Midbrain (tissue), 1 donor: Measurements from ENCODE around the gene IRF9.

Experiments
- DNase-seq: peaks from one replicate; lab custom pipeline; 2025; lab: John Stamatoyannopoulos, UW

Gene IRF9

DNA sequence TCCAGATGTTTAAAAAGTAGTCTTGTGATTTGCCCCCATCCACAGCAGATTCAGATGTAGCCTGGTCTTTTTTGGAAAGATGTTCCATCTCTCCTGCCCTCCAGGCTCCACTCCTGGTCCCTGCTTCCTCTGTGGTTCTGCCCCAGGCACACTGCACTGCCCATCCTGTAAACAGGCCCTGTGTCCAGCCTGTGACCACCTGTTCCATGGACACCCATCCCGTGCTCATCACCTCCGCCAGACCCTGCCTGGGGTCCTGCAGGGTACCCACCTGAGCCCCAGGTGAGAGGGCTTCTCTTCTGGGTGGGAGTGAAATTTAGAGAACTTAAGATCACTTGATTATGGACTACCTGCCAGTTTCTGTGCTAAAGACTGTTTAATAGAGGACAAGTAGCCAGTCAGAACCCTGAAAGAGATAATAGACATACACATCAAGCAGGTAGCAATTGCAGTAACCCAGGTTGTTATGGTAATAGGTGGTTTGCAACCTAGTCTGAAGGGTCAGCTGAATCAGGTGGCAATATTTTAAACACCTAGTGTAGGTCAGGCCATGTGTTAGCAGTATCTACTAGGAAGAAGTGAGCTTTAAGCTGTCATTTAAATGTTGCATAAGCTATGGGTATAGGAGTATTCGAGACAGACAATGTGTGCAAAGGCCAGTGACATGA, 11.6 kb upstream of the IRF9 start:
- no peak for DNase-seq

DNA sequence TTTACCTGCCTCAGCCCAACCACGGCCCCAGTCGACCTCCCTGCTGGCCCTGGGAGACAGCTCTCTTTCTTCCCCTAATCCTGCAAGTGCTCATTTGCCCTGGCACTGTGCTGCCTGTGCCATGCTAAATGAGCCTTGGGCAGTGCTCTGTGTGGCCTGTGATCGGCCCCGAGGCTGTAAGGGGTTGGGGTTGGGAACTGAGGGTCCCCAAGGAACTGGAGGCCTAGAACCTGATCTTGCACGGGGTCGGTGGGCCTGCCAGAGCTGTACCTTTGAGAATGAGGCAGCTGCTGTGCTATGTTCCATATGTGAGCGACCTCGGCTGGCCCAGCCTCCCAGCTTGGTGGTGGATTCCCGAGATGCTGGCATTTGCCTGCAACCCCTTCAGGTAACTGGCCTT, 11.0 kb upstream of the IRF9 start:
- DNase-seq, result no peak

DNA sequence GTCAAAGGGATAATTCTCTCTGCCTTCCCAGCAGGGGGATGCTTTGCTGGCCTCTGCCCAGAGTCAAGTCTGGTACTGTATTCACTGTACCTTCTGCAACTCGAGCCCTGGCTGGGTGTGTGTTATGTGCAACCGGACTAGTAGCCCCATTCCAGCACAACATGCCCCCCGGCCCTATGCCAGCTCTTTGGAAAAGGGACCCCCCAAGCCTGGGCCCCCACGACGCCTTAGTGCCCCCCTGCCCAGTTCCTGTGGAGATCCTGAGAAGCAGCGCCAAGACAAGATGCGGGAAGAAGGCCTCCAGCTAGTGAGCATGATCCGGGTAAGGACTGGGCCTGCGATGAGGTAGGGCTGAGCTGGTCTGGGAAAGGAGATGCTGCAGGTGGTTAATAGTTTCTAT, 10.5 kb upstream of the IRF9 start:
- no peak for DNase-seq

DNA sequence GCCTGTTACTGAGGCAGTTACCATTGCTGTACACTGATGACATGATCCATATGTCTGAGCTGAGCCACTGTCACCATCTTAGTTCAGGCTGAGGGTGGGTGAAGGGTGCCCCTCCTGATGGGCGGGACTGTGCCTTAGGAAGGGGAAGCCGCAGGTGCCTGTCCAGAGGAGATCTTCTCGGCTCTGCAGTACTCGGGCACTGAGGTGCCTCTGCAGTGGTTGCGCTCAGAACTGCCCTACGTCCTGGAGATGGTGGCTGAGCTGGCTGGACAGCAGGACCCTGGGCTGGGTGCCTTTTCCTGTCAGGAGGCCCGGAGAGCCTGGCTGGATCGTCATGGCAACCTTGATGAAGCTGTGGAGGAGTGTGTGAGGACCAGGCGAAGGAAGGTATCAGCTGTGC, 10.1 kb upstream of the IRF9 start:
- no peak for DNase-seq

DNA sequence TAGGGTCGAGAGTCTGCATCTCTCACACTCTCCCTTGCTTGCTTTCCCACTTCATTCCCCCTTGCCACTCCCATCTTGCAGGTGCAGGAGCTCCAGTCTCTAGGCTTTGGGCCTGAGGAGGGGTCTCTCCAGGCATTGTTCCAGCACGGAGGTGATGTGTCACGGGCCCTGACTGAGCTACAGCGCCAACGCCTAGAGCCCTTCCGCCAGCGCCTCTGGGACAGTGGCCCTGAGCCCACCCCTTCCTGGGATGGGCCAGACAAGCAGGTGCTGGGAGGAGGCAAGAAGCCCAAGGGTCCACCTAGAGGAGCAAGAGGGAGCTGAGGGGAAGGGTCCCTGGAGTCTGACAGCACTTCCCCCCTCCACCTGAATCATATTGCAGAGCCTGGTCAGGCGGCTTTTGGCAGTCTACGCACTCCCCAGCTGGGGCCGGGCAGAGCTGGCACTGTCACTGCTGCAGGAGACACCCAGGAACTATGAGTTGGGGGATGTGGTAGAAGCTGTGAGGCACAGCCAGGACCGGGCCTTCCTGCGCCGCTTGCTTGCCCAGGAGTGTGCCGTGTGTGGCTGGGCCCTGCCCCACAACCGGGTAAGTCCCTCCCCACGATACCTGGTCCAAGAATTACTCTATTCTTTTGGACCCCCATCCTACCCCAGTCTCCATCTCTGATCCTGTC, 9.5 kb upstream of the IRF9 start:
- DNase-seq, result no peak

DNA sequence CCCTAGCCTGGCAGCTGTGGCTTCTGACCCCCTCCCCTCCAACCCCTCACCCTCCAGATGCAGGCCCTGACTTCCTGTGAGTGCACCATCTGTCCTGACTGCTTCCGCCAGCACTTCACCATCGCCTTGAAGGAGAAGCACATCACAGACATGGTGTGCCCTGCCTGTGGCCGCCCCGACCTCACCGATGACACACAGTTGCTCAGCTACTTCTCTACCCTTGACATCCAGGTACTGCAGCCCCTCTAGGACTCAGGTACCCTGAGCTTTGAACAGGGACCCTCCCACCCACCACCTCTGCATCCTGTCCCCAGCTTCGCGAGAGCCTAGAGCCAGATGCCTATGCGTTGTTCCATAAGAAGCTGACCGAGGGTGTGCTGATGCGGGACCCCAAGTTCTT, 6.0 kb upstream of the IRF9 start:
- DNase-seq, result no peak

DNA sequence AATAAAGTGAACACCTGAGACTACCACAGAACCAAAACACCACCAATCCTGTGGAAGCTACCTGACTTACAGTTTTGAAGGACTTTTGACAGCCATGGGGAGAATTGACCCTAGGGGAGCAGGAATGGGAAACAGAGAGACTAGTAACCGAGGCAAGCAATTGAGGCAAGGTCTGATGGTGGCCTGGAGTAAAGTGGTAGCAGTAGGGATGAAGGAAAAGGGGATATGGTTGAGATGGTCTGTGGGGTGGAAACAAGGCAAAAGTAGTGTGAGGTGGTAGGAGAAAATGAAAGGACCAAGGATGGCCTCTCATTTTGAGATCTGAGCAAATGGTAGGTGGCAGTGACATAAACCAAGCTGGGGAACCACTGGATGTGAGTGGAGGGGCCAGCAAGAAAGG, 4.2 kb upstream of the IRF9 start:
- no peak for DNase-seq

DNA sequence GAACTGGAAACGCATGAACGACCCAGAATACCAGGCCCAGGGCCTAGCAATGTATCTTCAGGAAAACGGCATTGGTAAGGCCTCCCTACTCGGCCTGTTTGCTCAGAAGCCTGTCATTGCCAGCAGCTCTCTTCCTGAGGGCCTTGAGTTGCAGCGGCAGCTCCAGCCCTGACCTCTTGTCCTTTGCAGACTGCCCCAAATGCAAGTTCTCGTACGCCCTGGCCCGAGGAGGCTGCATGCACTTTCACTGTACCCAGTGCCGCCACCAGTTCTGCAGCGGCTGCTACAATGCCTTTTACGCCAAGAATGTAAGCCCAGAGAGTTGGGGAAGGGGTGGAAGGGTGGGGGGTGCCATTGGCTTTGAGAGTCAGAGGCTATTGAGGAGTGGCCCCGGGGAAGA, 3.7 kb upstream of the IRF9 start:
- no peak for DNase-seq

DNA sequence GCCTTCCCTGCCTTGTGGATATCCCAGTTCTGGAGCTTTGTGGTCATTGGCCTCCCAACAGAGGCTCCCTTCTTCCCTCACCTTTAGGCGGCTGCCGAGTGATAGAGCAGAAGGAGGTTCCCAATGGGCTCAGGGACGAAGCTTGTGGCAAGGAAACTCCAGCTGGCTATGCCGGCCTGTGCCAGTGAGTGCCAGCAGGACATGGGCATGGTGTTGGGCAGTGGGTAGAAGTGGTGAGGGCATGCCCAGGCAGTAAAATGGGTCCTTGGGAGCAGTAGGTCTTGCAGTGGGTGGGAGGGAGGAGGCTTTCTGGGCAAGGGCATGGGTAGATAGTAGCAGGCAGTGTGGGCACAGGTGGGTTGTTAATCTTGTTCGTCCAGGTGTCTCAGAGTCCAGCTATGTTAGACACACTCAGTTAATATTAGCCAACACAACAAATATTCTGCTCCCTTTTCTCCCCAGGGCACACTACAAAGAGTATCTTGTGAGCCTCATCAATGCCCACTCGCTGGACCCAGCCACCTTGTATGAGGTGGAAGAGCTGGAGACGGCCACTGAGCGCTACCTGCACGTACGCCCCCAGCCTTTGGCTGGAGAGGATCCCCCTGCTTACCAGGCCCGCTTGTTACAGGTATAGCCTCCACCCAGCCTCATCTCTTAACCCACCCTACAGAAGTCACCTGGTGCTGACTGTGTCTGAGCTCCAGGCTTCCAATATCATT, 1.1 kb upstream of the IRF9 start:
- DNase-seq, result no peak

DNA sequence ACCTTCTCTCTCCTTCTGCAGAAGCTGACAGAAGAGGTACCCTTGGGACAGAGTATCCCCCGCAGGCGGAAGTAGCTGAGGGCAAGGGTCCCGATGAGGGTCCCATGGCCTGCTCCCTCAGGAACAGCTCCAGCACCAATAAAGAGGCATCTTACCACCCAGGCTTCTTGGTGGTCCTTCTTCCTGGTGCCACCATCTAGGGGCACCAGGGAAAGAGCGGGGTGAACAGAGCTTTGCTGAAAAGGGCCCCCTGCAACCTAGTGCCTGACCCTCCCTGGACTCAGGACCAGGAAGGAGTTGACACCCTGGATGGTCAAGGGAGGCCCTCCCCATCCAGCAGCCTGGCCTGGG, 591 bp upstream of the IRF9 start:
- DNase-seq, result no peak

DNA sequence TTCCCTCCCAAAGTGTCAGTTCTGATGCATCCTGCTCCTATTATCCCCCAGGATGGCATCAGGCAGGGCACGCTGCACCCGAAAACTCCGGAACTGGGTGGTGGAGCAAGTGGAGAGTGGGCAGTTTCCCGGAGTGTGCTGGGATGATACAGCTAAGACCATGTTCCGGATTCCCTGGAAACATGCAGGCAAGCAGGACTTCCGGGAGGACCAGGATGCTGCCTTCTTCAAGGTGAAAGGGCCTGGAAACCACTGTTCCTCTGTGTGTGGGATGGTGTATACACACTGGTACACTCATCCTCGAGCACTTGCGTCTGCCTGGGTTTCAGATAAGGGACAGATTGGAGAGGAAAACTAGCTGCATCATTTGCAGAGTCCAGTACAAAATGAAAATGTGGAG, 1.0 kb downstream of the IRF9 start:
- peak; percentile 37 for DNase-seq

DNA sequence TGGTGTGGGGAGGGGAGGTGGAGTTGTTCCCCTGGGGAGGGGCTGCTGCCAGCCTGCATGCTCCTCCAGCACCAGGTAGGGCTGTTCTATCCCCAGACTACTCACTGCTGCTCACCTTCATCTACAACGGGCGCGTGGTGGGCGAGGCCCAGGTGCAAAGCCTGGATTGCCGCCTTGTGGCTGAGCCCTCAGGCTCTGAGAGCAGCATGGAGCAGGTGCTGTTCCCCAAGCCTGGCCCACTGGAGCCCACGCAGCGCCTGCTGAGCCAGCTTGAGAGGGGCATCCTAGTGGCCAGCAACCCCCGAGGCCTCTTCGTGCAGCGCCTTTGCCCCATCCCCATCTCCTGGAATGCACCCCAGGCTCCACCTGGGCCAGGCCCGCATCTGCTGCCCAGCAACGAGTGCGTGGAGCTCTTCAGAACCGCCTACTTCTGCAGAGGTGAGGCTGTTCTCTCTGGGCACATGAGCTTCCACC, 3.5 kb downstream of the IRF9 start:
- DNase-seq, result no peak

DNA sequence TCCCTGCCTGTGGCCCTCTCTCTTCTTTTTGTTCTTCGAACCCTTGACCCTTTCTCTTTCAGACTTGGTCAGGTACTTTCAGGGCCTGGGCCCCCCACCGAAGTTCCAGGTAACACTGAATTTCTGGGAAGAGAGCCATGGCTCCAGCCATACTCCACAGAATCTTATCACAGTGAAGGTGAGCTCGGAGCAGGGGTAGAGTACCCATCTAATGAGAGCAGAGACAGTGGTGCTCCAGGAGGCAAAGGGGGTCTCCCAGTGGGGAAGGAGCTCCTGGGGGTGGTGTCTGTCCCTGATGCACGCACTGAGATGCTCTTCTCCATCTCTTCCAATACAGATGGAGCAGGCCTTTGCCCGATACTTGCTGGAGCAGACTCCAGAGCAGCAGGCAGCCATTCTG, 4.7 kb downstream of the IRF9 start:
- DNase-seq, result no peak

DNA sequence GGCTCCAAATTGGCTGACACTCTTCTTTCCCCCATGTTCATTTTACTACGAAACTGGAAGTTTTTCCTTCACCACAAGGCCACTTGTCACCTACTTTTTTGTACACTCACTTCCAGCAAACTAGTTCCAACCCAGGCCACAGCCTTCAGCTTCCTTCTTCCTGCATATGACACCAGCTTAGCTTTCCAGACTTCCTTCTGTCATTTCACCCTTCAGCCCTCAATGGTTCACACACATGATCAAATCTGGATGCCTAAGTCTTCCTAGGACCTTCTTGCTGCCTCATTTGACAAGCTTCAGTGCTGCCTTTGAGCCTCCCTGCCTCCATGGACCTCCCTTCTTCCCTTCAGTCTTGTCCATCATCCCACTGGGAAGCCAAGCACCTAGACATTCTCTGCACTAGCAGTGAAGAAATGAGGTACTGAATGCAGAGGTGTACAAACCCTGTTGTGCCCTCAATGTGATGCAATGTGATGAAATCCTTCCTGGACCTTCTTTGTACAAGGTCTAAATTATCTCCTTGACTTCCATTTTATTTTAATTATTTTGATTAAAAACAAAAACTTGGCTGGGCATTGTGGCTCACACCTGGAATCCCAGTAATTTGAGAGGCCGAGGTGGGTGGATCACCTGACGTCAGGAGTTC, 6.5 kb downstream of the IRF9 start:
- no peak for DNase-seq

DNA sequence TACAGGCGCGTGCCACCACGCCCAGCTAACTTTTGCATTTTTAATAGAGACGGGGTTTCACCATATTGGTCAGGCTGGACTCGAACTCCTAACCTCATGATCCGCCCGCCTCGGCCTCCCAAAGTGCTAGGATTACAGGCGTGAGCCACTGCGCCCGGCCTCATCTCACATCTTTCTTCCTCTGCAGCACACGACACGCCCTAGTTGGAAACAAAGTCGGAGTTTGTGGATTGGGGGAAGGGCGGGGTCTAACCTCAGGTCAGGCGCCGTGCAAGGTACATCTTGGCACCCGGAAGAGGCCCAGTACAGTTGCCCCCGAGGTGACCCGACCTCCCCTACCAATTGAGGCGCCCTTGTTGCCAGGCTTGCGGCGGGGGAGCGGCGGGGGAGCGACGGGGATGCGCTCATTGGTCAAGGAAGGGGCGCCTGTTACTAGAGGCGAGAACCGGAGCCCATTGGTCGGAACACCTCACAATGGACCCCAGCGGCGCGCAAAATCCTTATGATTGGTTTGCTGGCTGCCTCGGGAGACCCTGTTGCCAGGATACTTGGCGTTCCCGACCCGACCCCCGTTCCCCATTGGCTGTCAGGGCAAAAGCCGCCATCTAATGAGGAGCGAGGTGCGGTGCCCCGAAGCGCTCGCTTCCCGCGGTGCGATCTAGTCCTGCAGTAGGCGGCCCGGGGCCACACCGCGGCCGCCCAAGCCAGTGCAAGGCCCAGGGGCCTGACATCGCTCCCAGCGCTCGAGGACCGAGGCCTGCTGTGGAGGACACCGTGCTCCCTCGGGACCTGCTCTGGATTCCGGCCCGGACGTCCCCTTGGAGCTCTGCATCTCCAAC, 10.6 kb downstream of the IRF9 start, which contains the start of gene REC8:
Gene REC8 (plus strand): TSS at position 659 of the 839 bp plus-strand sequence. CDS start 473 bp downstream, outside the sequence.
- peak; percentile 92 for DNase-seq

DNA sequence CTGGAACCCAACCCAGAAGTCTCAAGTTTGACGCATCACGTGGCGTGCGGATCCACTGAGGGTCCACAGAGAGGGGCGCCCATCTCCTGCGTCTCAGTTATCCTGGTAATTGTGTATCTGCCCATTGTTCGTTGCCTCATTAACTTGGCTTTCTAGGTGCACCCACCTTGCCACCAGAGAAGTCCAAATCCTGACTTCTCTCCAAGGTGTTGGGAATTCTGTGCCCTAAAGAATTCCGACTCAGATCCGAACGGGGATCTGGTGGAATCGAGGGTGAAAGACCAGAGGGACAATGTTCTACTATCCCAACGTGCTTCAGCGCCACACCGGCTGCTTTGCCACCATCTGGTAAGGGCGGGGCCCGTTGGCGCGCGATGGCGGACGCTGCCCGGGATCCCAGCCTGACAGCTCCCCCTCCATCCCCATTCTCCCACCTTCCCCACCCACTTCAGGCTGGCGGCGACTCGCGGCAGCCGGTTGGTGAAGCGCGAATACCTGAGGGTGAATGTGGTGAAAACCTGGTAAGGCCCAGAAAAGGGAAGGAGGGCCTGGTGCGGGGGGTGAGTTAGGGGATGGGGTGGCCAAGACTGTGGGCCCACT, 11.3 kb downstream of the IRF9 start:
- DNase-seq, result no peak

DNA sequence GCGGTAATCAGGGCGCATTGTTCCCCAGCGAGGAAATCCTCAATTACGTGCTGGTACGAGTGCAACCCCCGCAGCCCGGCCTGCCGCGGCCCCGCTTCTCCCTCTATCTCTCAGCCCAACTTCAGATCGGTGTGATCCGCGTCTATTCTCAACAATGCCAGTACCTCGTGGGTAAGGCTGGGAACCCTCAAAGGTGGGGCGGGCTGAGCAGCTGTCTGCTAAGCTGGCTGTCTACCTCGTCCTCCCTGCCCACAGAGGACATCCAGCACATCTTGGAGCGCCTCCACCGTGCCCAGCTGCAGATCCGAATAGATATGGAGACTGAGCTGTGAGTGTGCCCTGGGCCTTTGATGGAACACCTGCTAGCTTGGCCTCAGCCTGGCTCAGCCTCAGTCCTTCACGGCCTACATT, 11.8 kb downstream of the IRF9 start:
- no peak for DNase-seq

DNA sequence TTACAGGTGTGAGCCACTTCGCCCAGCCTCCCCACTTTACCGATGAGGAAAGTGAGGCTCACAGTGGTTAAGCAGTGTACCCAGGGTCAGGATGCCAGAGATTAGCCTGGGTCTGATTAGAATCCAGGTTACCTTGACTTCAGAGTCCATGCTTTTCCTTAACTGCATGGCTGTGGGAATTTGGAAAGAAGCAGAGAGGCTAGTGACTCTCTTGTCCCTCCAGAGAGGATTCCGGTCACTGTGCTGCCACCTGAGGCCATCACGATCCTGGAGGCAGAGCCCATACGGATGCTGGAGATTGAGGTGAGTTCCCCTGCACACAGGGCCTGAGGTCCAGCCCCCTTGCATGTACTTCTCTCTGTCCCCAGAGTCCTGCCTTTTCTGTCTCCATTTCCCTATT, 15.5 kb downstream of the IRF9 start:
- DNase-seq, result no peak

DNA sequence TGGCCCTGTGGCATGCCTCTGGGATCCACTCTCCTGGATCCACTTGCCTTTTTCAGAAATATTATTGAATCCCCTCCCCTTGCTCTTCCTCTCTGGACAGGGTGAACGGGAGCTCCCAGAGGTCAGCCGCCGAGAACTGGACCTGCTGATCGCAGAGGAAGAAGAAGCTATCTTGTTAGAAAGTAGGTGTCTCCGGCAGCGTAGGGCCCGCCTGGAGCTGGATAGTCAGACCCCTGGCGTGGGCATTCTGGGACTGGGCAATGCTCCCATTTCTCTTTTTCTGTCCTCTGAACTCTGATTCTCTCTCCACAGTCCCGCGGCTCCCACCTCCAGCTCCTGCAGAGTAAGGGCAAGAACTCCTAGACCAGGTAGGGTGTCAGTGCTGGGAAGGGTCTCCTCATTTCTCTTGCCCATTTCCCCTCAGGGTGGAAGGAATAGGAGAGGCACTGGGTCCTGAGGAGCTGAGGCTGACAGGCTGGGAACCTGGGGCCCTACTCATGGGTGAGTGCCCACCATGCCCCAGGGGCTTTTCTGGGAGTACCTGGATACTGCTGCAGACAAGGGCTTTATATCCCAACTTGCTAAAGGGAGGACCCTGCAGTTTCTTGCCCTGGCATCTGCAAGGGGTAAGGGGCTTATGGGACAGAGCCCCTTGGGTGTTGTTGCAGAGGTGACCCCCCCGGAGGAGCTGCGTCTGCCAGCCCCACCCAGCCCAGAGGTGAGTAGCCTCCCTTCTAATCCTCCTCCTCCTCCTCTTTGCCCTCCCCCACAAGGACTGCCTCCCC, 16.2 kb downstream of the IRF9 start:
- no peak for DNase-seq

DNA sequence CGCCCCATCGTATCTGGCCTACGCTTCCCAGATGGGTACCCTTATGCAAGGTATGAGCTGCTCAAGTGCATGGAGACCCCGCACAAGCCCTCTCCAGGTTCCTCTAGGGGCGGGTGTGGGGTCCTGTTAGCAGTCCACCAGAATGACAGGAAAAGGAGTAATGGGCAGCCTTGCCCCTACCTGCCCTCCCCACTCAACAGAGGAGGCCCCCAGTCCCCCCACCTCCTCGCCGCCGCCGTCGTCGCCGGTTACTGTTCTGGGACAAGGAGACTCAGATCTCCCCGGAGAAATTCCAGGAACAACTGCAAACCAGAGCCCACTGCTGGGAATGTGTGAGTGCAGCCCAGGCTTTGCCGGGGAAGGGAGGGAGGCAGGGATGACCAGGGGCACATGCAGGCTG, 16.8 kb downstream of the IRF9 start:
- DNase-seq, result no peak
